ENCODE measurements around the gene OLIG2. TPM values are rescaled to one million over a fixed set of nuclear protein-coding genes. Genes with fewer than 3 reads are reported as not detected.

The OLIG2 gene
- total RNA-seq, 4 donors from 2014 or later: not detected

DNA sequence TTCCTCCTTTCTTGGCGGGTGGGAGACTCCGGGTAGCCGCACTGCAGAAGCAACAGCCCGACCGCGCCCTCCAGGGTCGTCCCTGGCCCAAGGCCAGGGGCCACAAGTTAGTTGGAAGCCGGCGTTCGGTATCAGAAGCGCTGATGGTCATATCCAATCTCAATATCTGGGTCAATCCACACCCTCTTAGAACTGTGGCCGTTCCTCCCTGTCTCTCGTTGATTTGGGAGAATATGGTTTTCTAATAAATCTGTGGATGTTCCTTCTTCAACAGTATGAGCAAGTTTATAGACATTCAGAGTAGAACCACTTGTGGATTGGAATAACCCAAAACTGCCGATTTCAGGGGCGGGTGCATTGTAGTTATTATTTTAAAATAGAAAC is 2.5 kb downstream of the OLIG2 start:
- peaks cover 100% of the 10 kb centered on the region for H3K27me3 ChIP-seq
- no peak overlapping the region for H3K4me3 ChIP-seq
- H3K27ac ChIP-seq: no peak overlapping the region
- H3K4me1 ChIP-seq: peaks cover 0 to 64% (median 28%) of the 10 kb centered on the region in 3 donors
- H3K9me3 ChIP-seq: no peaks in the 10 kb centered on the region
- 0 to 2% methylated on average over 3 to 9 of the region's 15 CpGs for WGBS, 2 donors (ENCODE audit: low coverage in 1 of 2)
- ATAC-seq: no peak
- TF ChIP-seq EP300 (IDR thresholded peaks at IDR 0.05) (no peak), CTCF (IDR thresholded peaks at IDR 0.05) (no peak), POLR2AphosphoS5 (IDR thresholded peaks at IDR 0.05) (no peak), POLR2A (IDR thresholded peaks at IDR 0.05) (no peak)
- H3K36me3 ChIP-seq: no peaks in the 10 kb centered on the region

DNA sequence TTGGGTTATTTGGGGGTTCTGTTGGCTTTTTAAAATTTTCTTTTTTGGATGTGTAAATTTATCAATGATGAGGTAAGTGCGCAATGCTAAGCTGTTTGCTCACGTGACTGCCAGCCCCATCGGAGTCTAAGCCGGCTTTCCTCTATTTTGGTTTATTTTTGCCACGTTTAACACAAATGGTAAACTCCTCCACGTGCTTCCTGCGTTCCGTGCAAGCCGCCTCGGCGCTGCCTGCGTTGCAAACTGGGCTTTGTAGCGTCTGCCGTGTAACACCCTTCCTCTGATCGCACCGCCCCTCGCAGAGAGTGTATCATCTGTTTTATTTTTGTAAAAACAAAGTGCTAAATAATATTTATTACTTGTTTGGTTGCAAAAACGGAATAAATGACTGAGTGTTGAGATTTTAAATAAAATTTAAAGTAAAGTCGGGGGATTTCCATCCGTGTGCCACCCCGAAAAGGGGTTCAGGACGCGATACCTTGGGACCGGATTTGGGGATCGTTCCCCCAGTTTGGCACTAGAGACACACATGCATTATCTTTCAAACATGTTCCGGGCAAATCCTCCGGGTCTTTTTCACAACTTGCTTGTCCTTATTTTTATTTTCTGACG is 3.1 kb downstream of the OLIG2 start:
- 3% methylated on average over 25 of the region's 28 CpGs for WGBS, 2 donors (ENCODE audit: low coverage in 1 of 2)
- Histone ChIP-seq H3K4me3 (no peak overlapping the region), H3K27me3 (peaks cover 100% of the 10 kb centered on the region), H3K36me3 (no peaks in the 10 kb centered on the region), H3K27ac (no peak overlapping the region), H3K4me1 (peaks cover 0 to 63% (median 22%) of the 10 kb centered on the region in 3 donors), H3K9me3 (no peaks in the 10 kb centered on the region)
- no peak for ATAC-seq
- TF ChIP-seq POLR2A (IDR thresholded peaks at IDR 0.05): no peak
- no peak for TF ChIP-seq EP300 (IDR thresholded peaks at IDR 0.05)
- TF ChIP-seq CTCF (IDR thresholded peaks at IDR 0.05): no peak
- no peak for TF ChIP-seq POLR2AphosphoS5 (IDR thresholded peaks at IDR 0.05)

GRCh38 chr21:33029385-33029921 is 3.7 kb downstream of the OLIG2 start:
- H3K27me3 ChIP-seq: peaks cover 100% of the 10 kb centered on the region
- no peak for TF ChIP-seq POLR2A (IDR thresholded peaks at IDR 0.05)
- no peak for TF ChIP-seq CTCF (IDR thresholded peaks at IDR 0.05)
- no peak for TF ChIP-seq POLR2AphosphoS5 (IDR thresholded peaks at IDR 0.05)
- TF ChIP-seq EP300 (IDR thresholded peaks at IDR 0.05): no peak
- ATAC-seq: no peak
- no peaks in the 10 kb centered on the region for H3K9me3 ChIP-seq
- 6 to 12% methylated on average over 13 to 16 of the region's 19 CpGs for WGBS, 2 donors (ENCODE audit: low coverage in 1 of 2)
- H3K36me3 ChIP-seq: no peaks in the 10 kb centered on the region
- H3K4me1 ChIP-seq: peaks cover 0 to 57% (median 18%) of the 10 kb centered on the region in 3 donors
- no peak overlapping the region for H3K27ac ChIP-seq
- H3K4me3 ChIP-seq: no peak overlapping the region

DNA sequence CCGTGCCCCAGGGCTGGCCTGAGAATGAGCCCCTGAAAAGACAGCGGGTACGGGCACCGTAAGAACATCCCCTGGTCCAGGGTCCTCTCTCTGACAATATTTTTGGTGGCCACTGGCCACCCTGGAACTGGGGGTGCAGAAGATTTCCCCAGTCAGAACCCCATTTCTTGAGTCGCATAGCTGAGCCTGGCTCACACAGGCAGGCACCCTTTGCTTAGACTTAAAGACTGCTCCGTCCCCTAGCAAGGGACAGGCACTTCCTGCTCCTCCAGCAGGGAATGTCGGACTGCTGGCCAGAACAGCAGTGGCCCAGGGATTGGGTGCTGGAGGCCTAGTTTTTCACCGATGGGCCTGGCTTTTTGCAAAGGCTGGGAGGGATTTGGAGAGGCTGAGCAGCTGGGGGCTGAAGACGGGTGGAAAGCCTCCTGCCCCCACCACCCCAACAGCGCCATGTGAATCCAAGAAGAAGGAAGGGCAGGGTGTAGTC is 4.3 kb downstream of the OLIG2 start:
- Histone ChIP-seq H3K27me3 (peaks cover 100% of the 10 kb centered on the region), H3K36me3 (no peaks in the 10 kb centered on the region), H3K4me3 (no peak overlapping the region), H3K9me3 (no peaks in the 10 kb centered on the region), H3K4me1 (peaks cover 0 to 56% (median 18%) of the 10 kb centered on the region in 3 donors), H3K27ac (no peak overlapping the region)
- no peak for ATAC-seq
- TF ChIP-seq POLR2AphosphoS5 (IDR thresholded peaks at IDR 0.05) (no peak), CTCF (IDR thresholded peaks at IDR 0.05) (no peak), EP300 (IDR thresholded peaks at IDR 0.05) (no peak), POLR2A (IDR thresholded peaks at IDR 0.05) (no peak)
- WGBS, 2 donors (ENCODE audit: low coverage in 1 of 2): 18% methylated on average over 8 of the region's 10 CpGs; no CpG with 5 or more reads in 1 of the 2 donors

GRCh38 chr21:33030633-33031032 is 4.9 kb downstream of the OLIG2 start:
- no peak overlapping the region for H3K27ac ChIP-seq
- no peak overlapping the region for H3K4me3 ChIP-seq

More at GRCh38 chr21:33030633-33031032, 4.9 kb downstream of the OLIG2 start:
- Histone ChIP-seq H3K27me3 (peaks cover 100% of the 10 kb centered on the region), H3K4me1 (peaks cover 0 to 50% (median 14%) of the 10 kb centered on the region in 3 donors), H3K36me3 (no peaks in the 10 kb centered on the region), H3K9me3 (no peaks in the 10 kb centered on the region)
- no peak for ATAC-seq
- 40% methylated on average over 1 of the region's 6 CpGs; no CpG with 5 or more reads in 1 of the 2 donors for WGBS, 2 donors (ENCODE audit: low coverage in 1 of 2)
- no peak for TF ChIP-seq POLR2A (IDR thresholded peaks at IDR 0.05)
- no peak for TF ChIP-seq POLR2AphosphoS5 (IDR thresholded peaks at IDR 0.05)
- no peak for TF ChIP-seq EP300 (IDR thresholded peaks at IDR 0.05)
- no peak for TF ChIP-seq CTCF (IDR thresholded peaks at IDR 0.05)

Measured in gastroesophageal sphincter (tissue), 4 donors.